Measurements from ENCODE around the gene CCDC47.

GRCh38 chr17:63766754-63767153, 6.6 kb downstream of the CCDC47 start:
- no peak for TF ChIP-seq ARNTL (CRISPR knock-in tag; IDR thresholded peaks at IDR 0.05; ENCODE audit: borderline replicate concordance, low read depth)
- TF ChIP-seq CREB5 (CRISPR knock-in tag; IDR thresholded peaks at IDR 0.05; ENCODE audit: low read depth), result no peak
- TF ChIP-seq ISL1 (CRISPR knock-in tag; IDR thresholded peaks at IDR 0.05), result no peak
- no peak for TF ChIP-seq OSR1 (CRISPR knock-in tag; IDR thresholded peaks at IDR 0.05)
- TF ChIP-seq SNAI2 (CRISPR knock-in tag; IDR thresholded peaks at IDR 0.05), result no peak
- TF ChIP-seq PATZ1 (CRISPR knock-in tag; IDR thresholded peaks at IDR 0.05; ENCODE audit: borderline replicate concordance), result no peak
- TF ChIP-seq TSHZ2 (CRISPR knock-in tag; IDR thresholded peaks at IDR 0.05), result no peak
- no peak for TF ChIP-seq CSDC2 (CRISPR knock-in tag; IDR thresholded peaks at IDR 0.05)
- no peak for TF ChIP-seq ZFP30 (CRISPR knock-in tag; IDR thresholded peaks at IDR 0.05)
- no peak for TF ChIP-seq PPARA (CRISPR knock-in tag; IDR thresholded peaks at IDR 0.05; ENCODE audit: borderline replicate concordance)
- TF ChIP-seq ESRRG (CRISPR knock-in tag; IDR thresholded peaks at IDR 0.05), result no peak
- TF ChIP-seq CSRNP3 (CRISPR knock-in tag; IDR thresholded peaks at IDR 0.05), result no peak
- TF ChIP-seq ZNF565 (CRISPR knock-in tag; conservative IDR thresholded peaks at IDR 0.05; ENCODE audit: low read depth), result no peak
- TF ChIP-seq RARB (CRISPR knock-in tag; IDR thresholded peaks at IDR 0.05), result no peak
